Activated T-cell treated with anti-CD3 and anti-CD28 coated beads, Interleukin-2, amount 50 U/mL, for 4 hours (primary cell): ENCODE results near the gene CHRM4. TPM values are rescaled to one million over a fixed set of nuclear protein-coding genes. Genes with fewer than 3 reads are reported as not detected.
A peak's percentile ranks its signal among the peaks of the same experiment; 100 is the strongest.

Experiments
- ATAC-seq, 2 donors: fragments of 200-7000 bp; cut with Tn5 transposase; one replicate each; pipeline ENCODE4 v1.10.0; 2021
- DNase-seq: peaks from one replicate; pipeline ENCODE4 v3.0.0-alpha.2; 2020
- H3K27me3 Mint-ChIP-seq: one replicate; pipeline ENCODE4 v1.8.0; 2021; ENCODE audit warnings: low read depth, mixed read lengths
- H3K36me3 Mint-ChIP-seq: one replicate; pipeline ENCODE4 v1.8.0; 2022; ENCODE audit warnings: mixed read lengths; ENCODE audit not compliant: insufficient read depth
- H3K4me1 Mint-ChIP-seq: one replicate; pipeline ENCODE4 v1.8.0; 2021; ENCODE audit warnings: low read depth, mixed read lengths
- H3K4me3 Mint-ChIP-seq: one replicate; pipeline ENCODE4 v1.8.0; 2021; ENCODE audit warnings: mild to moderate bottlenecking, moderate library complexity, mixed read lengths
- H3K9me3 Mint-ChIP-seq: one replicate; pipeline ENCODE4 v1.8.0; 2021; ENCODE audit warnings: mixed read lengths
- total RNA-seq, 3 donors: library from RNA; stranded (reverse); gene quantifications; one replicate each; pipeline ENCODE4 v1.2.1, GENCODE V29; 2021

The CHRM4 gene
- total RNA-seq, 3 donors from 2014 or later, result 0.13 to 0.52 (median 0.25) TPM

DNA sequence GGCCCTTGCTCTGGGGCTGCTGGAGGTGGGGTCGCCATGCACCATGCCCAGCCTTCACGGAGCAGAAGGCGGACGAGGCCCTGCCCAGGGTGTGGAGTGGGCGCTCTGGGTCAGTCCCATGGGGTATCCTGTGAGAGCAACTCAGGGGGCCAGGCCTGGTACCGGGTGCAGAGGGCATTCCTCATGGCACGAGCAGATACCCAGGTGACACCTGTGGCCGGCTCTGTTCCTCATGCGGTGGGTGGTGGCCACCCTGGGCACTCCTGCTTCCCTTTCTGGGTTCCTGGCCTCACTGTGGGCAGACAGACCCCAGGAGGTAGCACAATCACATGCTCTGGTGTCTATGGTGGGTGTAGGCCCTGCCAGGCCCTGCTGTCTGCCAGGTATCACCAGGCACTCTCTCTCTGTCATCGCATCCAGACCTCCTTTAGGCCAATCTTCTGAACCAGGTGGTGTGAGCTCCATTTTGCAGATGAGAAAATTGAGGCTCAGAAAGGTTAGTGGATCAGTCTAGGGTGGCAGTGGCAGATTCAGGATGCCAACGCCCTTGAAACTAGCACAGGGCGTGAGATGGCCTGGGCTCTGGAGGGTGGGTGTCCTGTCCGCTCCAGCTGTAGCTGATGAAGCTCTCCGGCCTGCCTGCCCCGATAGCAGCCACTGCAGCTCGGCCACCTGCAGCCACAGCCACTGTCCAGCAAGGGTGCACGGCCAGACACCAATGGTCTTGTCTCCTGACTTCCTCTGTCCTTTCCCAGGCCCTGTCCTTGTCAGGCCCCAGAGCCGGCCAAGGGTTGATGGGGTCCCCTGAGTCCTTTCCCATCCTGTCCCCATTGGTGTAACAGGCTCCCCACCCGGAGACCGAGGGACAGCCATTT is 29.2 kb downstream of the CHRM4 start:
- DNase-seq (no peak), ATAC-seq (no peak)
- H3K4me1 Mint-ChIP-seq, result peaks cover 67% of the 10 kb centered on the region
- no peaks in the 10 kb centered on the region for H3K9me3 Mint-ChIP-seq
- H3K4me3 Mint-ChIP-seq, result peak overlapping the region; percentile 61
- peaks cover 2% of the 10 kb centered on the region for H3K36me3 Mint-ChIP-seq
- H3K27me3 Mint-ChIP-seq, result no peaks in the 10 kb centered on the region

DNA sequence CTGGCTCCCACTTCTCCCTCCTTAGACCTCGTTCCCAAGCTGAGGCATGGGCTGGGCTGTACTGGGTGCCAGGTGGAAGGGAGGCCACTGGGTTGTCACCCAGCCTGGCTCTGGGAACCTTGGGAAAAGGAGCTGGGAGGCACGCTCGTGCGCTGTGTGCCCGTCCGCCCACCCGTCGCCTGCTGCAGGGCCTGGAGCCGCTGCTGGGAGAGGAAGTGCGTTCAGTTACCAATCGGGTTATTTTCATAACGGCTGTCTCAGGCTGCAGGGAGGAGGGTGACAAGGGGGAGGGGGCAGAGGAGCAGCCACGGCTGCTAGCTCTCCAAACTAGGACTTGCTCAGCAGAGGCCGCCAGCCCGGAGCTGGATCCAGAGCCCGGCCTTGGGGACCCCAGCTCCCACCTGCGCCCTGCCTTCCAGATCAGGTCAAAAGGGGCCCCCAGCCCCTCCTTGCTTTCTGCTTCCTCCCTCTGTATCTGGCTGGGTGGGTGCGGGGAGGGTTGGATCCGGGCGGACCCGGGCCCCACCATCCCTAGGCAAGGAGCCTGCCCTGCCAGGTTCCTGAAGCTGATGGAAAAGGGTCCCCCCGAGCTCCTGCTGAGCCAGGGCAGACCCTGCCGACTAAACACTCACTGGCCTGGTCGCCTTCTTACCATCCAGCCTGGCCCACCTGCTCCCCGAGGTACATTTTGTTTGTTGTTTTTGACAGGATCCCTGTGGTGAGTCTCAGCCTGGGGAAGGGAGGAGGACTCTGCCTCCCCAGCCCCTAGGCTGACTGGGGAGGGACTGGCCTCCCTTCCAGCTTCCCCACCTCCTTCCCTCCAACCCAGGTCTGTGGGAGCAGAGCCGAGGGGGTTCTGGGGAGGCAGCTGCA is 30.1 kb downstream of the CHRM4 start:
- peaks cover 2% of the 10 kb centered on the region for H3K36me3 Mint-ChIP-seq
- H3K9me3 Mint-ChIP-seq, result no peaks in the 10 kb centered on the region
- peaks cover 70% of the 10 kb centered on the region for H3K4me1 Mint-ChIP-seq
- ATAC-seq (peak; percentile 95), DNase-seq (peak; percentile 54)
- peak overlapping the region; percentile 76 for H3K4me3 Mint-ChIP-seq
- H3K27me3 Mint-ChIP-seq, result no peaks in the 10 kb centered on the region

DNA sequence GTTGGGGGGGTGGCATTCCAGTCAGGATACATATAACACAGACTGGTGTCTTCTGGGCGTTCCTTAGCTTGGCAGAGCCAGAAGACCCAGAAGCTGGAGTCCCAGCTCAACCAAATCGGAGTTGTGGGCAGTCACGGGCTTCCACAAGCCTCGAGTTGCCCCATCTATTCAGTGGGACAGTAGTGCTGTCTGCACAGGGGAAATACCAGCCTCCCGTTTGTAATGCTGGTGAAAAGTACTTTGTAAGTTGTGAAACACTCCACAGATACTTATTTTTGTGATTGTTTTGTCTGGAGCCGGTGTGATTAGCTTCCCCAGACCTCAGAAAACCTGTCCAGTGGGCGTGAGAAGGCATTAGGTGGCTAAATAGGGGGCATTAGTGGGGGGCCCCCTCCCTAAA is 30.7 kb downstream of the CHRM4 start:
- DNase-seq (no peak), ATAC-seq (peak; percentile 34 to 42)
- Mint-ChIP-seq H3K36me3 (peaks cover 5% of the 10 kb centered on the region), H3K9me3 (no peaks in the 10 kb centered on the region), H3K27me3 (no peaks in the 10 kb centered on the region), H3K4me3 (peak overlapping the region; percentile 76), H3K4me1 (peaks cover 75% of the 10 kb centered on the region)

DNA sequence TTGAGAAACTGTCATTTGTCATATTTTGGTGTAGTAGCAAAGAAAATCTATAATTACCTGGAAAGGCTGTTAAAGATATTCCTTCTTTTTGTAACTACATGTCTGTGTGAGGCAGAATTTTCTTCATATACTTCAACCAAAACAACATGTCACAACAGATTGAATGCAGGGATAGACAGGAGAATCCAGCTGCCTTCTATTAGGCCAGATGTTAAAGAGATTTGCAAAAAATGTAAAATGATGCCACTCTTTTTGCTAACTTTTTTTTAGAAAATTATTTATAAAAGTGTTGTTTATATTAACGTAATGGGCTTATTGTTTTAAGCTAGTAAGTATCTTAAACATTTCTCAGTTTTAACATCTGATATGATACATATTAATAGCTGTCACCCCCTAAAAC is 31.6 kb downstream of the CHRM4 start:
- peaks cover 72% of the 10 kb centered on the region for H3K4me1 Mint-ChIP-seq
- no peak for ATAC-seq
- no peak overlapping the region for H3K4me3 Mint-ChIP-seq

DNA sequence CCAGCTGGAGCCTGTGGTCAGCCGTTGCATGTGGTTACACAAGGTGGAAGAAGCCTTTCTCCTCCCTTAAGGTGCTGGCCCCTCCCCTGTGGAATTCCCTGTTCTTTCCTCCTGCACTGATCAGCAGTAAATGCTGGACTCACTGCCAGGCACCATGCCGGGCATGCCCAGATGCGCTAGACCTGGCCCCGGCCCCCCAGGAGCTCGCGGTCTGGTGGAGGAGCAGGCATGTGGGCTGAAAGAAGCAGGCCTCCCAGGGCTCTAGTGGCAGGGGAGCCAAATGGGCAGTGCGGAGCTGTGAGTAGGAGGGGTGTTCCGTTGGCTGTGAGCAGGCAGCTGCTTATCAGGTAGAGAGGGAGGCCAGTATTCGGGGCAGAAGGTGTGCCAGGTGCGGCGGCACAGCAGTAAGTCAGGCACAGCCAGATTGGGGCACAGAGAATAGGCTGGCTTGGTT is 34.1 kb downstream of the CHRM4 start:
- peaks cover 4% of the 10 kb centered on the region for H3K36me3 Mint-ChIP-seq
- H3K4me1 Mint-ChIP-seq, result peaks cover 74% of the 10 kb centered on the region
- H3K27me3 Mint-ChIP-seq, result no peaks in the 10 kb centered on the region

More for the DNA sequence above, 31.6 kb downstream of the CHRM4 start:
- H3K27me3 Mint-ChIP-seq, result no peaks in the 10 kb centered on the region
- peaks cover 5% of the 10 kb centered on the region for H3K36me3 Mint-ChIP-seq
- DNase-seq, result no peak
- H3K9me3 Mint-ChIP-seq, result no peaks in the 10 kb centered on the region

DNA sequence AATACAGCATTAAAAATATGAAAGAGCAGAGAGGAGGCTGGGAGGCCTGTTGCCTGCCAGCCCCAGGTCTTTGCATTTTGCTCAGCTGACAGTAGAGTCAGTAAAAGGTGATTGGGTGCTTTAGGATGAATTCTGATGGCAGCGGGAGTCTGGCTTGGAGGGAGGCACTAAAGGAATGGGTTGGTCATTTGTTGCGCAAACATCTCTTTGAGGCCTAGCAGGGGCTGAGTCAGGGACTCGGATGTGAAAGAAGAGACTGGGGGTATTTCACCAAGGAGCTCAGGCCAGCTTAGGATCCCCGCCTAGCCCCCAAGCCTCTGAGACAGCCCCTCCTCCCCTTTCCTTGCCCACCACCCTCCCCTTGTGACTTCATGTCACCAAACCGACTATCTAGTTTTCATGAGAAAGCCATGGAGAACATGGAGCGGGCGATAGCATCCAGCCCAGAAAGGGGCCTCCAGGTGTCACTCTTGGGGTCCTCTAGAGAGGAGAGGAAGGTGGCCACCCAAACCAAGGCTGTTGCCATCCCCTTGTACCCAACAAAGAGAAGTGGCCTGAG is 34.6 kb downstream of the CHRM4 start:
- H3K9me3 Mint-ChIP-seq, result no peaks in the 10 kb centered on the region
- no peaks in the 10 kb centered on the region for H3K27me3 Mint-ChIP-seq
- H3K36me3 Mint-ChIP-seq, result peaks cover 4% of the 10 kb centered on the region
- H3K4me1 Mint-ChIP-seq, result peaks cover 72% of the 10 kb centered on the region
- DNase-seq (no peak), ATAC-seq (no peak)
- no peak overlapping the region for H3K4me3 Mint-ChIP-seq

More for the DNA sequence above, 34.1 kb downstream of the CHRM4 start:
- H3K4me3 Mint-ChIP-seq, result peak overlapping the region; percentile 22
- DNase-seq (no peak), ATAC-seq (no peak)
- no peaks in the 10 kb centered on the region for H3K9me3 Mint-ChIP-seq

DNA sequence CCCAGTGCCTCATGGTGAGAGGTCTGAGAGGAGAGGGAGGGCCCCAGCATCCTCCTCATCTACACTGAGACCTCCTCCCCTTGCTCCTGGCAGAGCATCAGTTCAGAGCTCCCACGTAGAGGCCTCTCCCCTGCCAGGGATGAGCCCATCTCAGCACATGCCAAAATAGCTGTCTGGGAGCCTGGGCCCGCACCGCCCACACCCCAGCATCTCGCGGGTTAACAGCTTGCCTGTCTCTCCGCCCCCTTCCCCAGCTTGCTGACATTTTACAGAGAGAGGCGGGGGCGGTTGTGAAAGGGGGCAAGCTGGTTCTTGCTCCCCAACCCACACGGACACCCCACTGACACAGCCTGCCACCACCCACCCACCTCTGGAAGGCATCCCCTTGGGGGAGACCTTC is 37.9 kb downstream of the CHRM4 start:
- no peaks in the 10 kb centered on the region for H3K9me3 Mint-ChIP-seq
- H3K27me3 Mint-ChIP-seq, result no peaks in the 10 kb centered on the region
- ATAC-seq, result peak; percentile 28 to 34

DNA sequence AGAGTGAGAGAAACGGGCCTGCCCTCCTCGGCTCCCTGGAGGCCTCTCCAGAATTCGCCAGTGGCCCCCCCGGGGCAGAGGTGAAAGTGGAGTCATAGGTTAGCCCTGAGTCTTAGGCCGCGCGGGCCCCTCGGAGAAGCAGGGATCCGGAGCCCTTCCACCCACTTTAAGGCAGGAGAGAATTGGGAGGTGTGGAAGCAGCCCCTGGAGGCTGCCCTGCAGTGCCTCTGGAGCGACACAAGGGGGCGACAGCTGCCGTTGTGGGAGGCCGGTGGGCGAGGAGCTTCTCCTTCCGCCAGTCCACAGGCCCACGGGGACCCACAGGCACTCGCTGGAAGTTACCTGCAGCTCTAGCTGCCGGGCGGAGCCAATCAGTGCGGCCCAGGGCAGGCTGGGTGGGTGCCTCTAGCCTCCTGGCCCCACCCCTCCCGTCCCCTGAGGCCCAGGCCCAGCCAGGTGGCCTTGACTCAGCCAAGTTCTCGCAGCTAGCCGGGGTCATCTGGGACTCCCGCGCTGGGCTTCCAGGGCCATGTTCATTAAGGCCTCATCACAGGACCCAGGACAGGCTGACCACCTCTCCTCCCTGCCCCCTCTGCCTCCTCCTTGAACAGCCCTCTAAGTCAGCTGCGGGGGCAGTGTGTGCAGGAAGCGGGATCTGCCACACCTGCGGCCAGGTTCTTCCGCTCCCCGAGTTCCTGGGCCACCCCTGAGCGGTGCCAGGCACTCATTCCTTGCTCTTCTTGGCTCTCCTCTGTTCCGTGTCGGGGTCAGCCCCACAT is 39.3 kb downstream of the CHRM4 start:
- H3K27me3 Mint-ChIP-seq, result no peaks in the 10 kb centered on the region
- H3K9me3 Mint-ChIP-seq, result no peaks in the 10 kb centered on the region
- DNase-seq (peak; percentile 72), ATAC-seq (peak; percentile 33 to 50)
- H3K4me1 Mint-ChIP-seq, result peaks cover 79% of the 10 kb centered on the region
- peaks cover 4% of the 10 kb centered on the region for H3K36me3 Mint-ChIP-seq
- peak overlapping the region; percentile 80 for H3K4me3 Mint-ChIP-seq

More for the DNA sequence above, 37.9 kb downstream of the CHRM4 start:
- DNase-seq, result peak; percentile 70
- Mint-ChIP-seq H3K36me3 (peaks cover 4% of the 10 kb centered on the region), H3K4me1 (peaks cover 87% of the 10 kb centered on the region), H3K4me3 (peak overlapping the region; percentile 80)

DNA sequence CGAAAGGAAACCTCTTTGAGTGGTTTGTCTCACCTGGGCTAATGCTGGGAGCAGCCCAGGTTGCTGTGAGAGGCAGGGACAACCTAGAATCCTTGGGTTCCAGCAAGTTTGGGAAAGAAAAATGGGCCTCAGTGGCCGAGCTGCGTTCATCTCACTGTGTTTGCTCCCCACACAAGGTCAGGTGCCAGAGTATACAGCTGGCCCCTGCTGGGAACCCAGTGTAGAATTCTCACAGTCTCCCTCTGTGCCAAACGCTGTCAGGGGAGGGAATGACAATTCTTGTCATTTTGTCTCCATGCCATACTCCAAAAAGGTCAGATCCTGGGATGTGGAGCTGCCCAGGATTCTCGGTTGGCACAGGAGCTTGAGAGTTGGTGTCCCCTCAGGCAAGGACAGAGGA is 40.0 kb downstream of the CHRM4 start:
- Mint-ChIP-seq H3K4me3 (peak overlapping the region; percentile 80), H3K27me3 (no peaks in the 10 kb centered on the region), H3K4me1 (peaks cover 77% of the 10 kb centered on the region), H3K36me3 (peaks cover 4% of the 10 kb centered on the region), H3K9me3 (no peaks in the 10 kb centered on the region)
- DNase-seq, result no peak
- ATAC-seq, result no peak

DNA sequence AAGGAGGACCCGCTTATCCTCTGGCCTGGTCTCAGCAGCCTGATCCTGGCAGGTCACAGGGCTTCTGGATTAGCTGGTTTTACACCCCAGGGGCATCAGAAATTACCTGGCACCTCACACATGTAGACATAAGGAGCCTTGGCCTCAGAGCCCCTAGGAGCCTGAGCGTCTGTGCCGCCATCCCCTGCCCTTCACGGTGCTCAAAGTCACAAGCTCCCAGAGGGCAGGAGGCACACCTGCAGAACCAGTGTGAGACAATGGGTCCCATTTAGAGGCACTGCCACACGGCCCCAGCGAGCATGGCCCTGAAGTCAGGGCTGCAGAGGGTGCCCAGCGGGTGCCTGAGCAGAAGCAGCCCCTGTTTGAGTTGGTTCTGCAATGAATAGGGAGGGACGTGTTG is 40.4 kb downstream of the CHRM4 start:
- H3K27me3 Mint-ChIP-seq, result no peaks in the 10 kb centered on the region
- ATAC-seq (no peak), DNase-seq (no peak)
- peaks cover 77% of the 10 kb centered on the region for H3K4me1 Mint-ChIP-seq
- no peaks in the 10 kb centered on the region for H3K9me3 Mint-ChIP-seq
- H3K4me3 Mint-ChIP-seq, result peak overlapping the region; percentile 80
- peaks cover 1% of the 10 kb centered on the region for H3K36me3 Mint-ChIP-seq

DNA sequence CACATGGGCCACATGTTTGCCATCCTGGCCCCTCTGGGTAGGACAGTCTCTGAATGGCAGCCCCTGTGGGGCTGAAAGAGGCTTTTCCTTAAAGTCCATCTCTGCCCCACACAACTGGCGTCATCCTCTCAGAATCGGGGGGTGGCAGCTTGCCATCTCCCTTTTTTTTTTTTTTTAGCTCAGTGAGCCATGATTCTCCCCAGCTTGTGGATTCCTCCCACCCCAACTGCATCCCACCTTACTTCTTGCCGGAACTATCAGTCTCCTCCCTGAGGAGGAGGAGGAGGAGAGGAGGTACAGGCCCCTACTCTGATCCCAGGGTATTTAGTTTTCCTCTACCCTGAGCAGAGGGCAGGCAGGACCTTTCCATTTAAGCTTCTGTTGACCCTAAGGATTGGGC is 40.9 kb downstream of the CHRM4 start:
- ATAC-seq (no peak), DNase-seq (no peak)
- no peaks in the 10 kb centered on the region for H3K27me3 Mint-ChIP-seq
- no peaks in the 10 kb centered on the region for H3K36me3 Mint-ChIP-seq
- H3K4me1 Mint-ChIP-seq, result peaks cover 78% of the 10 kb centered on the region
- H3K9me3 Mint-ChIP-seq, result no peaks in the 10 kb centered on the region
- peak overlapping the region; percentile 80 for H3K4me3 Mint-ChIP-seq

DNA sequence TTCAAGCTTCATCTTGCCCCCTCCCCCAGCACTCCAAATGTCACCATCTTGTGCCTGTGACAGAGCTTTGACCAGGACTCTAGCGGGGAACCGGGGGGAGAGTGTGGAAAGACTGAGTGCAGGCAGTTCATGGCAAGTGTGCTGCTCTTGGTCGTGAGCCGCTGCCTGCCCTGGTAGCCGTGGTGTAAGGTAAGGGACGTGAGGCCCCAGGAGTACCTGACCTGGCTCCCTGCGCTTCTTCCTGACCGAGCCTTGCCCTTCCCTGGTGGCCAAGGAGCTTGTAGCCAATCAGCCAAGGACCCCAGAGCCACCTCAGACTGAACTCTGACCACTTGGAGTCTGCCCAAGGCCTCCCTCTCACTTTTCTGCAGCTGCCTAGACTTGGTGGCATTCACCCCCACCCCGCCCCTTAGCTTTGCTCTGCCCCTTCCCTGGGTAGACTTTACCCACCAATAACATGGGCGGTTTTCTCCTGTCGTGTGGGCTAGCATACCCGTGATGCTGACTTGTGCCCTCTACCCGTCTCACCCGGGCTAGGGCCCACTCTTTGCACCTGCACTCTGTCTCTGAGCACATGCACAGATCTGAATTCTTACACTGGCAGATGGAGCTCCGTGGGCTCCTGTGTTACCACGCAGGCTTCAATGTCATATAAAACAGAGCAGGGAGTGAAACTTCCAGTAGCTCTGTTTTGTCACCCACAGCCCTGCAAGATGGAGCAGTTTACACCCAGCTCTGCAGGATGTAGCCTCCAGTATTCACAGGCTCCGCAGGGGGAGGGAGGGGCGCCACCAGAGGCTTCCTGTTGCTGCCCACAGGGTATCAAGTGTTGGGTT is 42.8 kb downstream of the CHRM4 start:
- H3K4me3 Mint-ChIP-seq, result peak overlapping the region; percentile 92
- H3K4me1 Mint-ChIP-seq, result peaks cover 83% of the 10 kb centered on the region
- peak; percentile 48 for DNase-seq
- peak; percentile 5 to 14 for ATAC-seq
- H3K9me3 Mint-ChIP-seq, result no peaks in the 10 kb centered on the region
- no peaks in the 10 kb centered on the region for H3K27me3 Mint-ChIP-seq
- H3K36me3 Mint-ChIP-seq, result no peaks in the 10 kb centered on the region
